HEK293 (cell line): ENCODE measurements around the gene TPST2.

Source experiments
- CTCF ChIP-seq: fragments of 450-650 bp; formaldehyde crosslinking; IDR thresholded peaks from 2 replicates; pipeline ENCODE4 v1.5.1; 2016; ENCODE audit warnings: missing biosample characterization, missing genetic modification characterization
- REST ChIP-seq: fragments of 450-650 bp; formaldehyde crosslinking; IDR thresholded peaks from 2 replicates; pipeline ENCODE4 v1.5.1; 2016; ENCODE audit warnings: missing biosample characterization, missing genetic modification characterization
- ZBTB48 ChIP-seq: fragments of 450-650 bp; formaldehyde crosslinking; IDR thresholded peaks from 2 replicates; pipeline ENCODE4 v1.5.1; 2016; ENCODE audit warnings: missing biosample characterization, missing genetic modification characterization
- ZBTB7A ChIP-seq: fragments of 450-650 bp; formaldehyde crosslinking; IDR thresholded peaks from 2 replicates; pipeline ENCODE4 v1.5.1; 2016; ENCODE audit warnings: low read depth, missing biosample characterization, missing genetic modification characterization
- ZFP37 ChIP-seq: fragments of 450-650 bp; formaldehyde crosslinking; IDR thresholded peaks from 2 replicates; pipeline ENCODE4 v1.5.1; 2016; ENCODE audit warnings: missing biosample characterization, missing genetic modification characterization
- ZNF239 ChIP-seq: fragments of 450-650 bp; formaldehyde crosslinking; IDR thresholded peaks from 2 replicates; pipeline ENCODE4 v1.5.1; 2016; ENCODE audit warnings: missing biosample characterization, missing genetic modification characterization
- ZNF366 ChIP-seq: fragments of 450-650 bp; formaldehyde crosslinking; conservative IDR thresholded peaks from 2 replicates; pipeline ENCODE4 v1.5.1; 2016; ENCODE audit warnings: missing biosample characterization, missing genetic modification characterization
- ZNF704 ChIP-seq: fragments of 450-650 bp; formaldehyde crosslinking; IDR thresholded peaks from 2 replicates; pipeline ENCODE4 v1.5.1; 2016; ENCODE audit warnings: missing biosample characterization, missing genetic modification characterization
- TF ChIP-seq, protein P1 (sequence below): fragments of 450-650 bp; IDR thresholded peaks from 2 replicates; pipeline ENCODE4 v1.5.1; 2018; ENCODE audit warnings: missing biosample characterization, missing genetic modification characterization
- TF ChIP-seq, protein P2 (sequence below): fragments of 450-650 bp; formaldehyde crosslinking; IDR thresholded peaks from 2 replicates; pipeline ENCODE4 v1.5.1; 2016; ENCODE audit warnings: missing biosample characterization, missing genetic modification characterization
- TF ChIP-seq, protein P3 (sequence below): fragments of 450-650 bp; formaldehyde crosslinking; IDR thresholded peaks from 2 replicates; pipeline ENCODE4 v1.5.1; 2017; ENCODE audit warnings: missing biosample characterization, missing genetic modification characterization

DNA sequence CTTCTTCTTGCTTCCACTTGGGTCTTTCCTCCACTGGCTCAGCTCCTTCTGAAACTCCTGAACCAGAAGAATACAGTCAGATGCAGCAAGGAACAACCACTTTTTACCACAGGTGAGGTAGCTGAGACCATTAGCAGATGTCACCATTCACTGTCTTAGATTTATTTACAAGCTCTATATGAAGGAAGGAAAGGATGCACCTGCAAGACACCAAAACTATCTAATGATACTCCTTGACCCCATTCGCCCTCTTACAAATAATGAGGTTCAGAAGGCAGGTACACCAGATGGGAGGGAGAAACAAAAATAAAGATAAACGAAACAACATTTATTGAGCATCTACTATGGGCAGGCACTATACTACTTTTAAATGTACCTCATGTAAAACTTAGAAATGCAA is 87.9 kb downstream of the TPST2 start:
- TF ChIP-seq CTCF (tag by site-specific recombination) (no peak), ZNF239 (tag by site-specific recombination) (no peak), ZBTB48 (tag by site-specific recombination) (no peak), ZFP37 (tag by site-specific recombination) (no peak), ZNF366 (tag by site-specific recombination) (no peak), ZBTB7A (tag by site-specific recombination) (no peak), ZNF704 (tag by site-specific recombination) (no peak), REST (tag by site-specific recombination) (no peak)
- TF ChIP-seq, protein P1, sequence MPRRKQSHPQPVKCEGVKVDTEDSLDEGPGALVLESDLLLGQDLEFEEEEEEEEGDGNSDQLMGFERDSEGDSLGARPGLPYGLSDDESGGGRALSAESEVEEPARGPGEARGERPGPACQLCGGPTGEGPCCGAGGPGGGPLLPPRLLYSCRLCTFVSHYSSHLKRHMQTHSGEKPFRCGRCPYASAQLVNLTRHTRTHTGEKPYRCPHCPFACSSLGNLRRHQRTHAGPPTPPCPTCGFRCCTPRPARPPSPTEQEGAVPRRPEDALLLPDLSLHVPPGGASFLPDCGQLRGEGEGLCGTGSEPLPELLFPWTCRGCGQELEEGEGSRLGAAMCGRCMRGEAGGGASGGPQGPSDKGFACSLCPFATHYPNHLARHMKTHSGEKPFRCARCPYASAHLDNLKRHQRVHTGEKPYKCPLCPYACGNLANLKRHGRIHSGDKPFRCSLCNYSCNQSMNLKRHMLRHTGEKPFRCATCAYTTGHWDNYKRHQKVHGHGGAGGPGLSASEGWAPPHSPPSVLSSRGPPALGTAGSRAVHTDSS (tag by site-specific recombination) = no peak
- TF ChIP-seq, protein P2, sequence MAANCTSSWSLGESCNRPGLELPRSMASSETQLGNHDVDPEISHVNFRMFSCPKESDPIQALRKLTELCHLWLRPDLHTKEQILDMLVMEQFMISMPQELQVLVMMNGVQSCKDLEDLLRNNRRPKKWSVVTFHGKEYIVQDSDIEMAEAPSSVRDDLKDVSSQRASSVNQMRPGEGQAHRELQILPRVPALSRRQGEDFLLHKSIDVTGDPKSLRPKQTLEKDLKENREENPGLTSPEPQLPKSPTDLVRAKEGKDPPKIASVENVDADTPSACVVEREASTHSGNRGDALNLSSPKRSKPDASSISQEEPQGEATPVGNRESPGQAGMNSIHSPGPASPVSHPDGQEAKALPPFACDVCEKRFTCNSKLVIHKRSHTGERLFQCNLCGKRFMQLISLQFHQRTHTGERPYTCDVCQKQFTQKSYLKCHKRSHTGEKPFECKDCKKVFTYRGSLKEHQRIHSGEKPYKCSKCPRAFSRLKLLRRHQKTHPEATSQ (tag by site-specific recombination) = no peak
- TF ChIP-seq, protein P3, sequence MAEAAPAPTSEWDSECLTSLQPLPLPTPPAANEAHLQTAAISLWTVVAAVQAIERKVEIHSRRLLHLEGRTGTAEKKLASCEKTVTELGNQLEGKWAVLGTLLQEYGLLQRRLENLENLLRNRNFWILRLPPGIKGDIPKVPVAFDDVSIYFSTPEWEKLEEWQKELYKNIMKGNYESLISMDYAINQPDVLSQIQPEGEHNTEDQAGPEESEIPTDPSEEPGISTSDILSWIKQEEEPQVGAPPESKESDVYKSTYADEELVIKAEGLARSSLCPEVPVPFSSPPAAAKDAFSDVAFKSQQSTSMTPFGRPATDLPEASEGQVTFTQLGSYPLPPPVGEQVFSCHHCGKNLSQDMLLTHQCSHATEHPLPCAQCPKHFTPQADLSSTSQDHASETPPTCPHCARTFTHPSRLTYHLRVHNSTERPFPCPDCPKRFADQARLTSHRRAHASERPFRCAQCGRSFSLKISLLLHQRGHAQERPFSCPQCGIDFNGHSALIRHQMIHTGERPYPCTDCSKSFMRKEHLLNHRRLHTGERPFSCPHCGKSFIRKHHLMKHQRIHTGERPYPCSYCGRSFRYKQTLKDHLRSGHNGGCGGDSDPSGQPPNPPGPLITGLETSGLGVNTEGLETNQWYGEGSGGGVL = no peak
